HL-60 (cell line): ENCODE measurements around the gene POLN.

Source experiments
- DNase-seq, 2 experiments: peaks; one replicate each; pipeline ENCODE4 v3.0.0-alpha.2; 2010 to 2020; ENCODE audit warnings: low read depth in 1 of 2, low spot score in 1 of 2
- H3K27ac ChIP-seq: fragments of 250-450 bp; sonication (Bioruptor Pico); replicated peaks from 2 replicates; pipeline ENCODE4 v1.5.1; 2020; ENCODE audit warnings: mild to moderate bottlenecking, moderate library complexity
- H3K27me3 ChIP-seq: fragments of 250-450 bp; sonication (Bioruptor Pico); 2 replicates; pipeline ENCODE4 v1.5.1; 2021; ENCODE audit warnings: mild to moderate bottlenecking, moderate library complexity; ENCODE audit not compliant: insufficient read depth, poor library complexity, severe bottlenecking
- H3K4me3 ChIP-seq: replicated peaks from 2 replicates; pipeline ENCODE4 v1.5.1; 2011; ENCODE audit warnings: mild to moderate bottlenecking, control low read depth, low read length; ENCODE audit not compliant: insufficient read depth
- CTCF ChIP-seq: IDR thresholded peaks from one replicate; pipeline ENCODE4 v1.5.1; 2011; ENCODE audit warnings: low read length, control low read depth, inconsistent platforms; ENCODE audit not compliant: insufficient read depth
- GABPA ChIP-seq: IDR thresholded peaks from 2 replicates; pipeline ENCODE4 v1.6.1; 2012; ENCODE audit warnings: low read depth
- POLR2AphosphoS5 ChIP-seq: IDR thresholded peaks from 2 replicates; pipeline ENCODE4 v1.6.1; 2012; ENCODE audit warnings: low read depth
- REST ChIP-seq: IDR thresholded peaks from 2 replicates; pipeline ENCODE4 v1.6.1; 2012; ENCODE audit warnings: low read depth; ENCODE audit not compliant: insufficient replicate concordance
- SPI1 ChIP-seq: IDR thresholded peaks from 2 replicates; pipeline ENCODE4 v1.6.1; 2012; ENCODE audit warnings: low read depth, mild to moderate bottlenecking, borderline replicate concordance

POLN gene

GRCh38 chr4:2178986-2179385 is 62.9 kb downstream of the POLN start:
- no peak for DNase-seq
- no peak overlapping the region for H3K27ac ChIP-seq
- no peak overlapping the region for H3K4me3 ChIP-seq
- no peaks in the 10 kb centered on the region for H3K27me3 ChIP-seq
- TF ChIP-seq GABPA (no peak), REST (no peak), CTCF (no peak), SPI1 (no peak), POLR2AphosphoS5 (no peak)

- no peaks in the 10 kb centered on the region for H3K27me3 ChIP-seq
Measured at GRCh38 chr4:2177443-2178093, 64.4 kb downstream of the POLN start.

More at GRCh38 chr4:2177443-2178093, 64.4 kb downstream of the POLN start:
- DNase-seq, result no peak
- no peak overlapping the region for H3K27ac ChIP-seq
- no peak overlapping the region for H3K4me3 ChIP-seq
- TF ChIP-seq CTCF, result no peak
- TF ChIP-seq REST, result peak; percentile 86
